Kidney epithelial cell (primary cell): ENCODE data around the gene TAB3. TPM values are rescaled to one million over a fixed set of nuclear protein-coding genes. Genes with fewer than 3 reads are reported as not detected.

Experiments used
- DNase-seq: peaks from one replicate; pipeline ENCODE4 v3.0.0-alpha.2; 2010; ENCODE audit warnings: low read depth
- H3K27me3 ChIP-seq: 2 replicates; pipeline ENCODE4 v1.6.0; 2011; ENCODE audit warnings: low read length; ENCODE audit not compliant: control insufficient read depth, insufficient read depth
- H3K36me3 ChIP-seq: 2 replicates; pipeline ENCODE4 v1.5.1; 2011; ENCODE audit warnings: low read length; ENCODE audit not compliant: control insufficient read depth, insufficient read depth
- H3K4me3 ChIP-seq: 2 replicates; pipeline ENCODE4 v1.5.1; 2011; ENCODE audit warnings: low read depth, mild to moderate bottlenecking, control low read depth, low read length
- CTCF ChIP-seq: IDR thresholded peaks from 2 replicates; pipeline ENCODE4 v1.5.1; 2011; ENCODE audit warnings: mild to moderate bottlenecking, moderate library complexity, low read length, control low read depth, inconsistent platforms; ENCODE audit not compliant: insufficient read depth, poor library complexity, severe bottlenecking
- total RNA-seq: library from RNA; depleted of rRNA; stranded (reverse); fragments of >200 nt; gene quantifications from 2 replicates; pipeline ENCODE4 v1.2.3, GENCODE V29; 2015

Gene TAB3
- total RNA-seq, 1 donor from 2014 or later: 35.7 TPM

- H3K27me3 ChIP-seq: no peaks in the 10 kb centered on the region
- no peaks in the 10 kb centered on the region for H3K36me3 ChIP-seq
- TF ChIP-seq CTCF: no peak
- H3K4me3 ChIP-seq: no peak overlapping the region
- no peak for DNase-seq
These were observed 16.3 kb upstream of the TAB3 start for GRCh38 chrX:30905321-30905720.

GRCh38 chrX:30904632-30905031 is 15.6 kb upstream of the TAB3 start:
- Histone ChIP-seq H3K36me3 (no peaks in the 10 kb centered on the region), H3K4me3 (no peak overlapping the region), H3K27me3 (no peaks in the 10 kb centered on the region)
- no peak for DNase-seq
- TF ChIP-seq CTCF: no peak

- no peak overlapping the region for H3K4me3 ChIP-seq
- no peaks in the 10 kb centered on the region for H3K36me3 ChIP-seq
- DNase-seq: no peak
- no peak for TF ChIP-seq CTCF
- H3K27me3 ChIP-seq: no peaks in the 10 kb centered on the region
These were observed 15.1 kb upstream of the TAB3 start for GRCh38 chrX:30904186-30904585.

GRCh38 chrX:30900227-30900626 is 11.2 kb upstream of the TAB3 start:
- Histone ChIP-seq H3K27me3 (no peaks in the 10 kb centered on the region), H3K36me3 (no peaks in the 10 kb centered on the region), H3K4me3 (no peak overlapping the region)
- no peak for TF ChIP-seq CTCF
- DNase-seq: no peak

GRCh38 chrX:30898886-30899285 is 9.8 kb upstream of the TAB3 start:
- Histone ChIP-seq H3K27me3 (no peaks in the 10 kb centered on the region), H3K36me3 (no peaks in the 10 kb centered on the region), H3K4me3 (no peak overlapping the region)
- no peak for TF ChIP-seq CTCF
- DNase-seq: no peak

- Histone ChIP-seq H3K36me3 (no peaks in the 10 kb centered on the region), H3K27me3 (no peaks in the 10 kb centered on the region), H3K4me3 (no peak overlapping the region)
- TF ChIP-seq CTCF: no peak
- no peak for DNase-seq
These were observed 6.3 kb upstream of the TAB3 start for GRCh38 chrX:30895370-30895769.
